Stimulated activated CD8-positive, alpha-beta memory T cell treated with anti-CD3 and anti-CD28 coated beads, Interleukin-2, amount 100 ng/mL, for 1 hour (primary cell): Measurements from ENCODE around the gene RHBDF2.
A peak's percentile ranks its signal among the peaks of the same experiment; 100 is the strongest.
"Not testable (repeated sequence)": the region's sequence is repeated elsewhere in the genome, so short reads cannot be mapped to it uniquely, and the experiment has no call there.

ENCODE experiments used
- DNase-seq, 2 donors: peaks; one replicate each; pipeline ENCODE4 v3.0.0-alpha.2; 2020; ENCODE audit warnings: low read depth in 2 of 2

RHBDF2 gene

DNA sequence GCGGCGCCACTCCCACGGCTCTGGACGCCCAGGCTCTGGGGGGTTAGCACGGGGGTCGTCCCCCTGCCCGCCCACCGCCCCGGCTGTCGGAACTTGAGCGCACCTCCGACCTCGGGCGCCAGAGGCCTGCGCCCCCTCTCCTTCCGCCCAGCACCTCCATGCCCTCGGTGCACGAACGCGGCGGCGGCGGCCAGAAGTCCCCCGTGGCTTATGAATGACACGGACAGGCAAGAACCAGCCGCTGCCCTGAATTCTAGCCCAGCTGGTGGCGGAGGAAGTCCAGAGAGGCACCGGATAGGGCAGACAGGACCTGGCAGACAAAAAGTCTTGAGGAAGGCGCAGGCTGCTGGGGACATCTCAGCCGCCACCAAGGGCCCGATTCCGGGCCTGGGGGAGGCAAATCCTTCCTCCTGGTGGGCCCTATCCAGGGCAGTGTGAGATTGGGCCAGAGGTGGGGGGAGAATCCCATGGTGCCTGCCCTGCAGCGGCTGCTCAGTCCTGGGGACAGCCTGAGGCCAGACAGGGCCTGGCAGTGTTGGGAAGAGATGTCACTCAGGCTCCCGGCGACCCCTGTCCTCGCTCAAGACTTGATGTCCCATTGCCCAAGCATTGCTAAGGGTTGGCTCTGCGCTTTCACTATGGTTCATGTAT is 37.2 kb upstream of the RHBDF2 start:
- DNase-seq, result no peak

DNA sequence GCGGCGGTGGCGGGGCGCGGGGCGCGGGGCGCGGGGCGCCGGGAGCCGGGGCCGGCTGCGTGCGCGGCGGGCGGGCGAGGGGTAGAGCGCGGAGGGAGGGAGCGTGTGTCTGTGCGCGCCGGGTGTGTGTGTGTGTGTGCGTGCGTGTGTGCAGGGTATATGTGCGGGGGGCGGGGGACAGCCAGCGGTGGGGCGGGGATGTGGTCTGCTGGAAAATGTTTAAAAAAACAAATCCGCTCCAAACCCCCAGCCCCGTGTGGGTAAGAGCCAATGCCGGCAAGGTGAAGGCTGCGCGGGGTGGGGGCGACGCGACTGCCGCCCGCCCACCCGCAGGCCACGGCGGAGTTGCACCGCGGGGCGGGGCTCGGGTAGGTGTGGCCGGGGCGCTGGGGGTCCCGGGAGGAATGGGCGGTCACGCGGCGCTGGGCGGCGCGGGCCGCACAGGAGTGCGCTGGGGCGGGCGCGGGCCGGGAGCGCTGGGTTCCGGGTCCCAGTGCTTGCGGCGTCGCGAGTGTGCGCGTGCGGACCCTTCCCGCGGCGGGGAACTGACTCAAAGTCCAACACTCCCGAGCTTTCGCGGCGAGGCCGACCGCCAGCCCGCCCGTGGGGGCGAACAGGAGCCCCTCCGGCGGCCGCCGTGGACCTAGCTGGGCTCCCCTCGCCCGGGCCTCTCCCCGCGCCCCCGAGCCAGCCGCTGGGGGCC is 36.5 kb upstream of the RHBDF2 start, which contains the start of gene CYGB:
Gene CYGB (minus strand): TSS at position 132 of the 703 bp plus-strand sequence. CDS start 167 bp downstream, outside the sequence.
- DNase-seq, result no peak

DNA sequence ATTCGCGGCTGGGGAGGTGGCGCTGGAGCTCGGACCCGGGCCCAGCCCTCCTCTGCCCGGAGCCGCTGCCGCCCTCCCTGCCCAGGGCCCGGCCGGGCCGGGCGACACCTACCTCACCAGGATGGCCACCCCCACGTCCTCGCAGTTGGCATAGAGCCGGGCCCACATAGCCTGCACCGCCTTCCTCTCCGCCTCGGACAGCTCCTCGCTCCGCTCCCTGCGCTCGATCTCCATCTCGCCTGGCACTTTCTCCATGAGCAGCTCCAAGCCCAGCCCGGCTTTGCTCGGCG is 36.0 kb upstream of the RHBDF2 start:
- DNase-seq, result no peak

DNA sequence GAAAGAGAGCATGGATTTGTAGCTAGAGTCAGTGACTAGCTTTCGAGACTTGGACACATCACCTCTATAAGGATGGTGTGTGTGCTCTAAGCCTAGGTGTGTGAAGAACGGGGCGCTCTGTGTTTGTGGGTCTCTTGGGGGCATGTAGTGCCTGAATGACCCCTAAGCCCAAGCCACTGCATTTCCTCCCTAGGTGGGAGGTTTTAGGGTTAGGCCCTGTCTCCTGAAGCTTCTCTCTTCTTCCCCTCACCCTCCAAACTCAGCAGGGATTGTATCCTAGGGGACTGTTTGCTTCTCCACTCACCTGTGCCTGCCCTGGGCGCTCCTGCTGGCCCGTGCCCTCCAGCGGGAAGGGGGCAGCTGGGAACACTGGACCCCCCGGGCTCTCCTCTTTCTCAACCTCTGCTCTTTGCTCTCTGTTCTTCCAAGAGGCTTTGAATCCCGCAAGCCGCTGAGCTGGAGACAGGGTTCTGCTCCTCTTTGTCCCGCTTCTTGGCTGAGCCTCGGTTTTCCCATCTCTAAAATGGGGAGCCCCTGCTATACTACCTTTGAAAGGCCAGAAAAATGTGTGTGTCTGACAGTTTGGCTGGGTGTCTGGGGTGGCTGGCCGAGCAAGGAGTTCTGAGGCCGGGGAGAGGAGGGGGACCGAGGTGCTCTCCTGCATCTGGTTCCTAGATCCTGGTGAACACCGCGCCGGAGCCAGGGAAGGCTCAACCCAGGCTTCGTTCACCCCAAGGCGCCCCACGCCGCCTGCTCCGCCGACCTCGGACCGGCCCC is 35.5 kb upstream of the RHBDF2 start:
- no peak for DNase-seq

DNA sequence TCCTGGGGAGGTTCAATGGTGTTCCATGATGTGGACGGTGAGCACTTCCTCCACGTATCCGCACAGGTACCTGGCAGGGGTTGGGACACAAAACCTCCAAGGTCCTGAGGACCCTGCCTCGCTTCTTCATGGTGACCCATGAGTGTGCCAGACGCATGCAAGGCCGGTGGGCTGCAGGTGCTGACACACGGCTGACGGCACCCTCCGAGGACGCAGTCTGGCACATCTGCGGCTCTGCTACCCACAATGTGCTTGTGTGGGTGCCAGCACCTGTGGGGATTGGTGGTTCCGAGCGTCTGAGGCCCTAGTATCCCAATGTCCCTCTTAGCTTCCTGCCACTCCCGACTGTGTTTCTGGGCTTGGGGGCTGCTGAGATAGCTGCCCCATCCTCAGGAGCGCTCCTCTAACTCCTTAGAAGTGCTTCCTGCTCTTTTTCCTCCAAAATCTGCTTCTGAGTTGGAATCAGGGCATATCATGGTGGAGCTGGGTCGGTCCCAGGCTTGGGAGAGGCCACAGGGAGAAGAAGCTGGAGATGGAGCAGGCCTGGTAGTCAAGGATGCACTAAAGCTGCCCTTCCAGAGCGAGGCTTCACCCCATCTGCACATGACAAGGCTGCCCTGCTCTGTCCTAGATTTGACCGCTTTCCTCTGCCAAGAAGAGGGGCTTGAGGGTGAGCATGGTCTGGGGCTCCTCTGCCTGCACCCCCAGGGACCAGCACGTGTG is 34.7 kb upstream of the RHBDF2 start:
- DNase-seq, result no peak

DNA sequence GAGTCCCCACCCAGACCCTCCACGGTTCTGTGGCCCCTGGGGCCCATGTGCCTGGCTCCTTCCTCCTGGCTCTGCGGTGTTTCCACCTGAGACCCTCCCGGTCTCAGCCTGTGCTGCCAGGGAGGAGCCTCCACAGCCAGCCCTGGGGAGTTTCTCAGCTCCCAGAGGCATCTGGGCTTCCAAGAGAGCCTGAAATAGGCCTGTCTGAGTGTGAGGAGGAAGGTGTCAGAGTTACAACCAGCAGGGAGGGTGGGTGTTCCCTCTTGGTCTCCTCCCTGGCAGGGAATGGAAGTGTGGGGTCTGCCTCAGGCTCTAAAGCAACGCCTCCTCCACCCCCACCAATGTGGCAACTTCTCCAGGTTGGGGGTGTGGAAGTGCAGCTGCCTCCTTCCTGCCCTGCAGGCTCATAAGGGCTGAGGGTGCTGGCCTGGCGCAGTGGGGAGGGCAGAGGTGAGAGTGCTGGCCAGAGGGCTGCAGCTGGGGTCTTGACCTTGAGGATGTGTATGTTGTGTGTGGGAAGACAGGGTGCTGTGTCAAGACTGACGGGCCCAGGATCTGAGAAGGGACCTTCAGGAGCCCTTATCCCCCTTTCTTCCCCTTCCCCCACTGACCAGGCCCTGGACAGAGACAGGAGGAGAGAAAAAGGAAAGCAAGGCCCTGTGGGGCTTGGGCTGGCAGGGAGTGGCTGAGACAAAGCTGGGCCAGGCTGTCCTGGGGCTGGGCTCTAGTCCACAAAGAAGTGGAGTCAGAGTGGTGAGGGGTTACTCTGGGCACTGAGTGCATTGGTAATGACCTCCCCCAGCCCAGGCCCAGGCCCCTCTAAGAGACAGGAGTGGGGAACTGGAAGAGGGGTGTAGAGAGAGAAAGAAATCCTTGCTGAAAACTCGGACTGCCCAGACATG is 33.9 kb upstream of the RHBDF2 start:
- no peak for DNase-seq

DNA sequence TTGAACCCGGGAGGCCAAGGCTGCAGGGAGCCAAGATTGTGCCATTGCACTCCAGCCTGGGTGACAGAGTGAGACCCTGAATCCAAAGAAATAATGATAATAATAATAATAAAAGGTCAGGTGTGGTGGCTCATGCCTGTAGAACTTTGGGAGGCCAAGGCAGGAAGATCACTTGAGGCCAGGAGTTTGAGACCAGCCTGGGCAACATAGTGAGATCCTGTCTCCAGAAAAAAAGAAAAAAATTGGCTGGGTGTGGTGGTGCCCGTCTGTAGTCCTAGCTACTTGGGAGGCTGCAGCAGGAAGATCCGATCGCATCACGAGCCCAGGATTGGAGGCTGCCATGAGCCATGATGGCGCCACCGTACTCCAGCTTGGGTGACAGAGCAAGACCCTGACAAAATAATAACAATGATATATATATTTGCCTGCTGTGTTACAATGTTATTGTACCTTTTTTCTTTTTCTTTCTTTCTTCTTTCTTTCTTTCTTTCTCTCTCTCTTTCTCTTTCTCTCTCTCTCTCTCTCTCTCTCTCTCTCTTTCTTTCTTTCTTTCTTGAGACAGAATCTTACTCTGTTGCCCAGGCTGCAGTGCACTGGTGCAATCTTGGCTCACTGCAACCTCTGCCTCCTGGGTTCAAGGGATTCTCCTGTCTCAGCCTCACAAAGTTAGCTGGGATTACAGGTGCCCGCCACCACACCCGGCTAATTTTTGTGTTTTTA is 32.6 kb upstream of the RHBDF2 start:
- not testable (repeated sequence) for DNase-seq

DNA sequence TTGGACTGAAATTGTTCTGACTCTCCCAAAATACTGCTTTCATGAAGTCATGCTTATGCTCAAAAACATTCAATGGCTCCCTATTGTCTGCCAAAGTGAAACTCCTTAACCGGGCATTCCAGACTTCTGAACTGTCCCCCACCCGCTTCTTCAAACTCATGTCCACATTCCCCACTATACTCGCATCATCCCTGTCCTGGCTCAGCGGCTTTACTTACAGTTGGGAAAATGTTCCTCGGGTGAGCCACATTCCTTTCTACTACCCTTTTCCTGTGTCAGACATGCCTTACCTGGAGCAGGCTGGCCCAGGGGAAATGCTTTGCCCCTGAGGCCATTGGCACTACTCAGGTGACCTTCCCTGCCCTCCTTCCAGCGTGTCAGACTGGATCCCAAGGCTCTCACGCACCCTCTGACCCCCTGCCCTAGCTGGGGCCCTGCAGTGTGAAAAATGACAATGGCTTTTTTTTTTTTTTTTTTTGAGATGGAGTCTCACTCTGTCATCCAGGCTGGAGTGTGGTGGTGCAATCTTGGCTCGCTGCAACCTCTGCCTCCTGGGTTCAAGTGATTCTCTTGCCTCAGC is 30.9 kb upstream of the RHBDF2 start:
- no peak for DNase-seq

DNA sequence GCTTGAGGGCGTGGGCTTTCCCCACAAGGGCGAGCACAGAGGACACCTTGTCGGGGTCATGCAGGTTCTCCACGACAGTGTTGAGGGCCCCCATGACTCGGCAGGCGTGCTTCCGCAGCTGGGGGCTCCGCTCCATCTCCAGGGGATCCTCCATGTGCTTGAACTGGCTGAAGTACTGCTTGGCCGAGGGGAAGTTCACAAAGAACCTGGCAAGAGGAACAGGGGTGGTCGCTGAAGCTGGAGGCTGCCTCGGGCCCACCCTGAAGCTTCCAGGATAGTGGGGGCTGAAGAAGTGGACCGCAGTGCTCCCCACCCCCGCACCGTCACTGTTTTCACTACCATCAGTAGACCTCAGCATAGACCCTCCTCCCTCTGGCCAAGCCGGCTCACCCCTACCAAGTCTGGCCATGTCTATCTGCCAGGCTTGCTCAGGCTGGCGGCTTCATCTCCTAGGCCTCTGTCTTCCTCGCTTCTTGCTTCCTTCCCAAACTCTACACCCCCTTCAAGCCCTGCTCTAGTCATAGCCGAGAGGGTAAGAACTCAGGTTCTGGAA is 30.3 kb upstream of the RHBDF2 start:
- DNase-seq, result no peak

DNA sequence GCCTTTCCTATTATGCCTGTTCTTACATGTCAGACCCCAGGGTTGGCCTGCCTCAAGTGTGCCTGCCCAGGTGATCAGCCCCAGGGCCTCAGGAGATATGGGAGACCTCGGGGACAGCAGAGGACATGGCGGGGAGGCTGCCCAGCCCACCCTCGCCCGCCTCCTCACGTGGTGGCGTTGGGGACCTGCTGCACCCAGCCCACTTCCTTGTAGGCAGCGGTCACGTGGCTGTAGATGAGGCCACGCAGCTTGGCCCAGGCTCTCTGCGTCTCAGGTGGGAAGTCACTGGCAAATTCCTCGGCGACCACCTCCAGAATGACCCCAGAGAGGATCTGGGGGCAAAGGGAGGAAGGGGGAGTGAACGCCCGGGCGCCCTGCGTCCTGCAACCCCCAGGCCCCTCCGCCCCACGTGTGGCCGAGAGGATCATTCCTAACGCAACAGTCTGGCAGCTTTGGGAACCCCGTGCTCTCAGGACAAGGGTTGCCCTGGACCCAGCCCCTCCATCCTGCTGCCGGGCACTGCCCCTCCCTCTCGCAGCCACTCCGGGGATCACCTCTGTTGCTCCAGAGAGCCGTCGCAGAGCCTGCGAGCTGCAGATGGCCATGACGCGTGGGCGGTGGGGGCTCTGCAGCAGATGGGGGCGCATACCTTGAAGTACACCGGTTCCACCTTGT is 29.7 kb upstream of the RHBDF2 start:
- no peak for DNase-seq

DNA sequence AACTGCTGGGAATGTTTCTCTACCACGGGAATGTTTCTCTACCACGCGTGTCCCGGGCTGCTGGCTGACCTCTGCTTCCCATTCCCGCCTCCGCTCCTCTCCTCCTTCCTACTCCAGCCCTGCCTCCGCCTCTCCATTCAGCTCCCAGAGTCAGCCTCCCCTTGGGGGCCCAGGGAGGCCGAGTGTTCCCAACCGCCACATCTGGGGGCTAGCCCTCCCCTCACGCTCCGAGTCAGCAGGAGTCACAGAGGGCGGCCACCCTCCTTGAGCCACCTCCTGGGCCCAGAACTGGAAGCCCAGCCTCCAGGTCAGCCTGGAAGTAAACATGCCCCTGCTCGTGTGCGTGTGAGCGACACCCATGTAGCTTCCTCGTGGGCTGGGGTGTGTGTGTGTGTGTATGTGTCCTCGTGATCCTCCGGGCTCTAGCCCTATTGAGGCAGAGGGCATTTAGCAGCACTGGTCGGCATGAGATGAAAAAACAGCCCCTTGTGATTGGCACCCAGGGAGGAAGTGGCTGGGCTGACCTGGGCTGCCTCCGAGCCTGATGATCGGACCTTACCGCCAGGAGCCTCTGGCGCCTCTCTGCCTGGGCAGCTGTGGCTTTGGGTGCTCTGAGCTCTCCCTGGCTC is 29.0 kb upstream of the RHBDF2 start:
- no peak for DNase-seq

DNA sequence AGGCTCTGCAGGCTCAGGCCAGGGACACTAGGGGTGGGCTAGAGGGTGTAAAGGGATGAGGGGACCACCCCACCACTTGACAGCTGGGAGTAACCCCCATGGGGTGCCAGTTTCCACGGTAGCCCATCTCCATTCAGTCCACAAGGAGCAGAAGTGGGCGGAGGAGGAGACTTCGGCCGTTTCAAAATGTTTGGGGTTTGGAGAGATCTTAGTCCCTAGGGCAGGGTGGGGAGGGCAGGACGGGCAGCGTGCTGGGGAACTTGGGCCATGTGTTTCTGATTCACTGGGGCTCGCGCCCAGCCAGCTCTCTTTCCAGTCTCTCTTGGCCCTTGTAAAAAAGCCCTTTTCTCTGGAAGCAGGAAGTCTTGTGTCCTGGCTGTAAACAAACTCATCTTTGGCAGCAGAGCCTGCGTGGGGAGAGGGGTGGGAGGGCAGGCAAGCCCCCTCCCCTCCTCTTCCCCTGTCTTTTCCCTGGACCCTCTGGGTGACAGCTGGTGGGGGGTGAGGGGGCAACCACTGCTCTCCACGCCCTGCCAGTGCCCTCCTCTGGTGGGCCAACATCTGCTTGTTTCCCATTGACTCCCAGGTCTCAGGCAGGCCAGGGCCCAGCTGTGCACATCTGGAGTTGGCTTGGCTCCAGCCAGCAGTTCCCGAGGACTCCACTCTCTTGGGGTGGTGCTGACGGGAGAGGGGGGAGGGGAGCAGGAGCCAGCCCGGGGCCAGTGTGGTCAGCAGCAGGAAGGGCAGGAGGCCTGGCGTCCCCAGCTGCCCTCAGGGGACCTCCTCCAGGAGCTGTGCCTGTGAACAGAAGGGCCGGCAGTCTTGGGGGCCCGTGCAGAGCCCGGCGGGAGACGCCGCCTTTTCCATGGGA is 28.2 kb upstream of the RHBDF2 start:
- no peak for DNase-seq

DNA sequence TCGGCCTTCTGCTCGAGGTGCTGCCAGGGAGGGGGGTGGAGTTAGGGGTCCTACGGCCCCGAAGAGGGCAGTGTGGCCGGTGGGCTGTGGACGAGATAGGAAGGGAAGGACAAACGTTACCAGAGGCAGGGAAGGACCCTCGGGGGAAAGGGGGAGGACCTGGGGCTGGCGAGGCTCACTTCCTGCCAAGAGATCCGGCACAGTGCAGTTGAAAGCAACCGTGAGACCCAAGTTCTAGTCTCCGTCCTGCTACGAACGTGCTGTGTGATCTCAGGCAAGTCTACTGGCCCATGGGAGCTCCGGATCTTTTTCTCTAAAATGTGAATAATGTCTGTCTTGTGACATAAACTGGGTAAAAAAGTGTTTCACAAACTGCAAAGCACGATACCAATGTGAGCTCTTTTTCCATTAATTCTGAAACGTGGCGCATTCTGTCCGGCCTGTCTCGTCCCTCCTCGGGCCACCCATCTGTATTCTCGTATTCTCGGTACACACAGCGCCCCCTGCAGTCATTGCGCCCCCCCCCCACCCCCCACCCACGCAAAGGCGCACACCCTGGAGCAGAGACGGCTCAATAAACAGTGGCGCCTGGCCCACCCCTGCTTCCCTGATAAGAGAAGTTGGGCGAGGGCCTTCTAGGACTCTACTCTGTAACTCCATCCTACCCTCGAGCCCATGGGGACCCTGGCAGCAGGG is 27.5 kb upstream of the RHBDF2 start:
- no peak for DNase-seq

DNA sequence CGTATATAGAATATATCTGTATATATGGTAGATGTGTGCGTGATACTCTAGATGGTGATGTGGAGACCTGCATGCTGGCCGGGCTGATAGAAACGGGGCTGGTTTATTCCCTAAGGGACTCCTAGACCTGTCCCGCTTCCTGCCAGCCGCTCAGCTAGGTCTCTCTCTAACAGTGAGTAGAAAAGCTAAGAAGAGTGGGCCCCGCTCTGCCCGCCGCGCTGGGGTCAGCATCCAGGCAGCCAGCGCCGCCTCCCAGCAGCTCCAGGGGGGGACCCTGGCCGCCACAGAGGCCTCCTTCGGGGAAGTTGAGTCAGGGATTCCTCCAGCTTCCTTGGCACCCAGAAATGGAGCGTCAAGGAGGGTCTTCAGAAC is 26.9 kb upstream of the RHBDF2 start:
- no peak for DNase-seq

DNA sequence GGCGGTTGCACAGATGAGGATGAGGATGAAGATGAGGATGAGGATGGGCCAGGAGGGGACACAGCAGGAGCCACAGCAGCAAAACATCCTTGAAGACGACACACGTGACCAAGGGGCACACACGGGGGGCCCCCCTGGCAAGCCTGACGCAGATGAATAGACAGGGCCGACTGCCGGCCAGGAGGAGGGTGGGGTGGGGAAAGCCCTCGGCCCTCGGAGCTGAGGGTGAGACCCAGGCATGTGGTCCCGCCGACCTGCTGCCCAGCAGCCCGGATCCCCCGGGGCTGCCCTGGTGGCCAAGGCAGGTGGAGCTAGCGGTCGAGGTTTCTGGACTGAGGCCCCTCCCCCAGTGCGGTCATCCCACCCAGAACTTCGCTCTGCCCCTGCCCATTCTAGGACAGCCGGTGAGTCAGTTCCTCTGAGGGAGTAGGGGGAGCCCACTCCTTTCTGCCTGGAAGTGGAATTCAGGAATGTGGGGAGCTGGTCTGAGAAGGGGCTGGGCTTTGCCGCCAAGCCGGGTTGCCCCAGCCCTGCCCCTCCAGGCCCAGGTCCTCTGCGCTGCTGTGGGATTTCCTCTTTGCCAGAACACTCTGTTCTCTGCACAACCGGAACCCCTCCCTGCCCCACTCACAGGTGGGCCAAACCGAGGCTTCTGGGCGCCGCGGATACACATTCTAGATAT is 26.3 kb upstream of the RHBDF2 start:
- DNase-seq, result peak in 1 of 2 donors; percentile 26

DNA sequence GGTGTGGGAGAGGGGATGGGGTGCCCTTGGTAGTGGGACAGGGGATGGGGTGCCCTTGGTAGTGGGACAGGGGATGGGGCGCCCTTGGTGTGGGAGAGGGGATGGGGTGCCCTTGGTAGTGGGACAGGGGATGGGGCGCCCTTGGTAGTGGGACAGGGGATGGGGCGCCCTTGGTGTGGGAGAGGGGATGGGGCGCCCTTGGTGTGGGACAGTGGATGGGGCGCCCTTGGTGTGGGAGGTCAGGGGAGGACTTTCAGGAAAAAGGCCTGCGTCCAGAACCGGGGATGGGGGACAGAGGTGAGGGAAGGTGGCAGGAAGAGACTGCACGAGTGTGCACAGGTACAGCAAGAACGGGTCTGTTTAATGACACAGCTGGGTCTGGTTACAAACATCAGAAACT is 25.8 kb upstream of the RHBDF2 start:
- not testable (repeated sequence) for DNase-seq

DNA sequence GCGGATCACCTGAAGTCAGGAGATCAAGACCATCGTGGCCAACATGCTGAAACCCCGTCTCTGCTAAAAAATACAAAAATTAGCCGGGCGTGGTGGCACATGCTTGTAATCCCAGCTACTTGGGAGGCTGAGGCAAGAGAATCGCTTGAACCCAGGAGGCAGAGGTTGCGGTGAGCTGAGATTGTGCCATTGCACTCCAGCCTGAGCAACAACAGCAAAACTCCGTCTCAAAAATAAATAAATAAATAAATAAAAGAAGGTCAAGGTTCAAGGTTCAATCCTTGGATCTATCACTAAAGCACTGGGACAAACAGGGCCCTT is 24.2 kb upstream of the RHBDF2 start:
- not testable (repeated sequence) for DNase-seq
